GM10266 (cell line): ENCODE measurements around the gene GJA8.
"Not testable (repeated sequence)": the region's sequence is repeated elsewhere in the genome, so short reads cannot be mapped to it uniquely, and the experiment has no call there.

Source experiments
- DNase-seq: peaks from one replicate; pipeline ENCODE4 v3.0.0; 2012; ENCODE audit errors: extremely low spot score
- TF ChIP-seq, protein P1 (sequence below): IDR thresholded peaks from 2 replicates; pipeline ENCODE4 v1.5.1; 2012; ENCODE audit warnings: mild to moderate bottlenecking, low read depth; ENCODE audit not compliant: control insufficient read depth, insufficient read depth; ENCODE audit errors: missing control alignments

Gene GJA8

DNA sequence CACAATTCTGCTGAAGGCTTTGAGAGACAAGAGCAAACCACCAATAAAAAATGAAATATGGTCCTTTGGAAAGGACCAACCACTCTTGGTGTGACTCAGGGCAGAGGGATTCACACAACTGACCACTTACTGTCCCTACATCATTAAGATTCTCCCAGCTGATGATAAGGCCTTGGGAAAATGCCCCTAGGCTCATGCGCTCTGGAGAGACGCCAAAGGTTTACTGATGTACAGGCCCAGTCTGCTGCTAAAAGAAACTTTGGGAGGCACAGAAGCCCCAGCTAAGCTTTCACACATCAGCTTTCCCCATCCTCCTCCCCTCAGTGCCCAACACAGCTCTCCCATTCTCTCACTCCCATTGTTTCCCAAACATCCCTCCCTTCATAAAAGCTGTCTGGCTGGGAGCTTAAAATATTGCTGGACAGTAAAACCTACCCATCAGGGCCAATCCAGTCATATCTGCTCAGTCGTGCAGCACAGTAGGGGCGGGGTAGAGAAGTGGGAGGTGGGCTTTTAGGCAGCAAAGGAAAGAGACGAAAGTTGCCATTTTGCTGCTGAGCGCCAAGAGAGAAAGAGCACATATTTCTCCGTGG is at the start of gene GJA8:
GJA8 (plus strand) TSS at position 543 of the 593 bp plus-strand sequence. CDS start 5,161 bp downstream, outside the sequence.
- DNase-seq: no peak
- TF ChIP-seq, protein P1, sequence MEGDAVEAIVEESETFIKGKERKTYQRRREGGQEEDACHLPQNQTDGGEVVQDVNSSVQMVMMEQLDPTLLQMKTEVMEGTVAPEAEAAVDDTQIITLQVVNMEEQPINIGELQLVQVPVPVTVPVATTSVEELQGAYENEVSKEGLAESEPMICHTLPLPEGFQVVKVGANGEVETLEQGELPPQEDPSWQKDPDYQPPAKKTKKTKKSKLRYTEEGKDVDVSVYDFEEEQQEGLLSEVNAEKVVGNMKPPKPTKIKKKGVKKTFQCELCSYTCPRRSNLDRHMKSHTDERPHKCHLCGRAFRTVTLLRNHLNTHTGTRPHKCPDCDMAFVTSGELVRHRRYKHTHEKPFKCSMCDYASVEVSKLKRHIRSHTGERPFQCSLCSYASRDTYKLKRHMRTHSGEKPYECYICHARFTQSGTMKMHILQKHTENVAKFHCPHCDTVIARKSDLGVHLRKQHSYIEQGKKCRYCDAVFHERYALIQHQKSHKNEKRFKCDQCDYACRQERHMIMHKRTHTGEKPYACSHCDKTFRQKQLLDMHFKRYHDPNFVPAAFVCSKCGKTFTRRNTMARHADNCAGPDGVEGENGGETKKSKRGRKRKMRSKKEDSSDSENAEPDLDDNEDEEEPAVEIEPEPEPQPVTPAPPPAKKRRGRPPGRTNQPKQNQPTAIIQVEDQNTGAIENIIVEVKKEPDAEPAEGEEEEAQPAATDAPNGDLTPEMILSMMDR: no peak

DNA sequence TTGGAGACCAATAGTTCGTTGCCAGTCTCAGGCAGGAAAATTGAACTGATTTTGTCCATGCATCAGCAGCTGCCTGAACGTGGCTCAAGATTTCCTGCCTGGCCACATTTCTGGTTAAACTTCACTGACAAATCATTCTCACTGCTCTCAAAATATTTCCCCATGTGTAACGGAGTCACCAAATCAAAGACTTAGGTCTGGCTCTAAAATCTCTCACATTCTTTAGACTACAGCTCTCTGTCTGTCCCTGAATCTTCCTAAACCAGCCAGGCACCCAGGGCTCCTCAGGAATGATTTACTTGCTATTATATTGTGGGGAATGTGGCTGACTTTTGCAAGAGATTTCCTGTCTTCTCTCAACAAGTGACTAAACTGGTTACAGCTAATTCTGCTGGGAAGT is 49.2 kb upstream of the GJA8 start:
- DNase-seq: no peak
- TF ChIP-seq, protein P1: no peak

DNA sequence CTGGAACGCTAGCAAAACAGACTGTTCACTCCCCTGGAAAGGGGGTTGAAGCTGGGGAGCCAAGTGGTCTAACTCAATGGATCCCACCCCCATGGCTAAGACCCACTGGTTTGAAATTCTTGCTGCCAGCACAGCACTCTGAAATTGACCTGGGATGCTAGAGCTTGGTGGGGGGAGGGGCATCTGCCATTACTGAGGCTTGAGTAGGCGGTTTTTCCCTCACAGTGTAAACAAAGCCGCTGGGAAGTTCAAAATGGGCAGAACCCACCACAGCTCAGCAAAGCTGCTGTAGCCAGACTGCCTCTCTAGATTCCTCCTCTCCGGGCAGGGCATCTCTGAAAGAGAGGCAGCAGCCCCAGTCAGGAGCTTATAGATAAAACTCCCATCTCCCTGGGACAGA is 47.6 kb upstream of the GJA8 start:
- DNase-seq: not testable (repeated sequence)

DNA sequence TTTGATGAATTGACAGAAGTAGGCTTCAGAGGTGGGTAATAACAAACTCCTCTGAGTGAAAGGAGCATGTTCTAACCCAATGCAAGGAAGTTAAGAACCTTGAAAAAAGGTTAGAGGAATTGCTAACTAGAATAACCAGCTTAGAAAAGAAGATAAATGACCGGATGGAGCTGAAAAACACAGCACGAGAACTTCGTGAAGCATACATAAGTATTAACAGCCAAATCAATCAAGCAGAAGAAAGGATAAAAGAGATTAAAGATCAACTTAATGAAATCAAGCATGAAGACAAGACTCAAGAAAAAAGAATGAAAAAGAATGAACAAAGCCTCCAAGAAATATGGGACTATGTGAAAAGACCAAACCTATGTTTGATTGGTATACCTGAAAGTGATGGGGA is 46.6 kb upstream of the GJA8 start:
- not testable (repeated sequence) for DNase-seq

DNA sequence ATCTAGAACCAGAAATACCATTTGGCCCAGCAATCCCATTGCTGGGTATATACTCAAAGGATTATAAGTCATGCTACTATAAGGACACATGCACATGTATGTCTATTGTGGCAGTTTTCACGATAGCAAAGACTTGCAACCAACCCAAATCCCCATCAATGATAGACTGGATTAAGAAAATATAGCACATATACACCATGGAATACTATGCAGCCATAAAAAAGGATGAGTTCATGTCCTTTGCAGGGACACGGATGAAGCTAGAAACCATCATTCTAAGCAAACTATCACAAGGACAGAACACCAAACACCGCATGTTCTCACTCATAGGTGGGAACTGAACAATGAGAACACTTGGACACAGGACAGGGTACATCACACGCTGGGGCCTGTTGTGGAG is 35.4 kb upstream of the GJA8 start:
- not testable (repeated sequence) for DNase-seq

DNA sequence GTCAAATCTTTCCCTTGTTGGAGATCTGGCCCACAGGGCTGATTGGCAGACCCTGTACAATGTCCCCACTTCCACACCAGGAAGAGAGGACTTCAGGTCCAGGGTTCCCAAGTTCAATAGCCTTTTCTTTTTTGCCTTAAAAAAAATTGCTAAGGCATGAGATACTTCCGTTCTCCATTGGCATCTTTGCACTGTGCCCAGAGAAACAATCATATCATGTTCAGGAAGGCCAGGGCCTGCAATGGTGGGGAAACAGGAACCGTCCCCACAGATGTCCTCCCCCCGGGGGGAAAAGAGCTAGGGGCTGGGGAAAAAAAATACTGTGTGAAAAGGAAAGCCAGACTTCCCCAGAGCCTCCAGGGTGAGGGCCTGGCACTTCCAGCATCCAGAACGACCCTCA is 24.6 kb upstream of the GJA8 start:
- TF ChIP-seq, protein P1: no peak
- DNase-seq: no peak

DNA sequence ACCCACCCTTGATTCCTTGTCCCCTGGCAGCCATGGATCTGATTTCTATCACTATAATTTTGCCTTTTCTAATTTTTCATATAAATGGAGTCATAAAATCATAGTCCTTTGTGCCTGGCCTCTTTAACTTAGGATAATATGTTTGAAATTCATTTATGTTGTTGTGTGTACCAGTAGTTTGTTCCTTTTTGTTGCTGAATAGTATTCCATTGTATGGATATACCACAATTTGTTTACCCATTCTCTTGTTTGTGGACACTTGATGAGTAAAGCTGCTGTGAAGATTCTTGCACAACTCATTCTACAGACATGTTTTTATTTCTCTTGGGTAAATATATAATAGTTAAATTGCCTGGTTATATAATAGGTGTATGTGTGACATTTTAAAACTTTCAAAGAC is 22.7 kb upstream of the GJA8 start:
- TF ChIP-seq, protein P1: no peak

DNA sequence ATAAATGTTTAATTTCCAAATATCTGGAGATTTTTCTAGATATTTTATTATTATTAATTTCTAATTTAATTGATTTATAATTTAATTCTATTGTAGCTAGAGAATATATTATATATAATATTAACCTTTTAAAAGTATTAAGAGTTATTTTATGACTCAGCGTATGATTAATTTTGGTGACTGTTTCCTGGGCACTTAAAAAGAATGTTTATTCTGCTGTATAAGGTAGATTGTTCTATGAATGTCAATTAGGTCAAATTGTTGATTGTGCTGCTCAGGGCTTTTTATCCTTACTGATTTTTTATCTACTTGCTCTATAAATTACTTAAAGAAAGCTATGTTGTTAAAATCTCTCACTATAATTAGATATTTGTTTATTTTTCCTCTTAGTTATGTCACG is 20.1 kb upstream of the GJA8 start:
- no peak for DNase-seq
- TF ChIP-seq, protein P1: no peak

More for the DNA sequence above, 22.7 kb upstream of the GJA8 start:
- DNase-seq: no peak

DNA sequence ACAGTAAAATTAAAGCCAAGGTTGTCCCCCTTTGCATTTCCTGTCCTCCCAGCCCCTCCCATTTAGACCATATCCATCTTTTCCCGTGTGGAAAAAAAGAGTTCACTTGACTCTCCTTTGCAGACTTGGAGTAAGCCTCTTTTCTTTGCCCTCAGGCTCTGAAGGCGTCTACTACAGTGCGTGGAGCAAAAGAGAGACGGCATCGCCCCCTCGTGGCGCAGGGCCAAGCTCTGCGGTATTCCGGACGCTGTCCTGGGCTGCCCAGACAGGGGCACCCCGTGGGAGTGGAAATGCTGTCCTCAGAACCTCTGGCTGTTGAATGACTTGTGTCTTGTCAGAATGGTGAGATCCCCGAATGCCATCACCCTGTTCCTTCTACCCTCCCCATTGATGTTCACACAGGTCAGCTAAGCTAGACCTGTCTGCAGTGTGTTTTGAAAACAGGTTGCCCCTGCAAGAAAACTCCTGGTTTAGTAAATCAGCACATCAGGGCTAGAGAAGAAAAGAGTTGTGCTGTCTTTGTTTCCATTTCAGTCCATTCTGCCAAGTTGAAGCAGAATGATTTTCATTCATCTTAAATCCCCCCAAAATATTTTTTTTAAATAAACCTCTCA is 12.3 kb upstream of the GJA8 start:
- DNase-seq: peak; percentile 54

More for the DNA sequence above, 12.3 kb upstream of the GJA8 start:
- TF ChIP-seq, protein P1: peak; percentile 78
